SK-N-SH treated with all-trans-retinoic acid at 6 μM for 48 hours (cell line): ENCODE results near the gene ALX4.

Experiments
- ATAC-seq: fragments of 200-7000 bp; cut with Tn5 transposase; 3 replicates; pipeline ENCODE4 v1.9.1; 2020; ENCODE audit warnings: mild to moderate bottlenecking, moderate library complexity
- BACH2 ChIP-seq: fragments of 250-450 bp; sonication (Bioruptor Pico); IDR thresholded peaks from 2 replicates; pipeline ENCODE4 v1.9.0; 2021; ENCODE audit warnings: mild to moderate bottlenecking, borderline replicate concordance
- CREB5 ChIP-seq: fragments of 250-450 bp; sonication (Bioruptor Pico); IDR thresholded peaks from 2 replicates; pipeline ENCODE4 v1.5.1; 2020; ENCODE audit warnings: low read depth, mild to moderate bottlenecking, moderate library complexity
- CSDC2 ChIP-seq: fragments of 250-450 bp; sonication (Bioruptor Pico); IDR thresholded peaks from 2 replicates; pipeline ENCODE4 v1.5.0; 2020; ENCODE audit warnings: mild to moderate bottlenecking, moderate library complexity
- ESRRG ChIP-seq: fragments of 250-450 bp; sonication (Bioruptor Pico); IDR thresholded peaks from 2 replicates; pipeline ENCODE4 v1.6.1; 2021; ENCODE audit warnings: mild to moderate bottlenecking
- GLIS3 ChIP-seq: fragments of 250-450 bp; sonication (Bioruptor Pico); IDR thresholded peaks from 2 replicates; pipeline ENCODE4 v1.5.0; 2020; ENCODE audit warnings: mild to moderate bottlenecking, moderate library complexity
- ISL1 ChIP-seq: fragments of 250-450 bp; sonication (Bioruptor Pico); IDR thresholded peaks from 2 replicates; pipeline ENCODE4 v2.1.2; 2022; ENCODE audit warnings: mild to moderate bottlenecking, moderate library complexity
- OSR1 ChIP-seq: fragments of 250-450 bp; sonication (Bioruptor Pico); IDR thresholded peaks from 2 replicates; pipeline ENCODE4 v1.8.0; 2022; ENCODE audit warnings: moderate library complexity, mild to moderate bottlenecking, inconsistent platforms
- PATZ1 ChIP-seq: fragments of 250-450 bp; sonication (Bioruptor Pico); IDR thresholded peaks from 2 replicates; pipeline ENCODE4 v1.8.0; 2020; ENCODE audit warnings: mild to moderate bottlenecking, moderate library complexity, borderline replicate concordance
- POU6F1 ChIP-seq: fragments of 250-450 bp; sonication (Bioruptor Pico); IDR thresholded peaks from 2 replicates; pipeline ENCODE4 v1.8.0; 2021; ENCODE audit warnings: low read depth, mild to moderate bottlenecking, moderate library complexity, borderline replicate concordance
- PPARA ChIP-seq: fragments of 250-450 bp; sonication (Bioruptor Pico); IDR thresholded peaks from 2 replicates; pipeline ENCODE4 v1.5.0; 2020; ENCODE audit warnings: mild to moderate bottlenecking, borderline replicate concordance
- RARB ChIP-seq: fragments of 250-450 bp; sonication (Bioruptor Pico); IDR thresholded peaks from 2 replicates; pipeline ENCODE4 v1.8.0; 2021; ENCODE audit warnings: mild to moderate bottlenecking, moderate library complexity
- SNAI2 ChIP-seq: fragments of 250-450 bp; sonication (Bioruptor Pico); IDR thresholded peaks from 2 replicates; pipeline ENCODE4 v1.5.0; 2020; ENCODE audit warnings: mild to moderate bottlenecking, moderate library complexity
- TCF4 ChIP-seq: fragments of 250-450 bp; sonication (Bioruptor Pico); IDR thresholded peaks from 2 replicates; pipeline ENCODE4 v1.8.0; 2021; ENCODE audit warnings: mild to moderate bottlenecking, moderate library complexity, borderline replicate concordance
- ZC3H10 ChIP-seq: fragments of 250-450 bp; sonication (Bioruptor Pico); IDR thresholded peaks from 2 replicates; pipeline ENCODE4 v1.5.1; 2021; ENCODE audit warnings: mild to moderate bottlenecking, moderate library complexity
- ZFP3 ChIP-seq: fragments of 250-450 bp; sonication (Bioruptor Pico); IDR thresholded peaks from 2 replicates; pipeline ENCODE4 v1.5.0; 2020; ENCODE audit warnings: mild to moderate bottlenecking, moderate library complexity
- ZFP30 ChIP-seq: fragments of 450-650 bp; formaldehyde crosslinking; IDR thresholded peaks from 2 replicates; pipeline ENCODE4 v1.5.0; 2022; ENCODE audit warnings: mild to moderate bottlenecking, moderate library complexity
- ZNF565 ChIP-seq: fragments of 450-650 bp; formaldehyde crosslinking; conservative IDR thresholded peaks from 2 replicates; pipeline ENCODE4 v1.5.0; 2020; ENCODE audit warnings: low read depth, mild to moderate bottlenecking, moderate library complexity
- ZNF70 ChIP-seq: fragments of 450-650 bp; formaldehyde crosslinking; IDR thresholded peaks from 2 replicates; pipeline ENCODE4 v1.5.0; 2020; ENCODE audit warnings: mild to moderate bottlenecking, moderate library complexity
- ZNF8 ChIP-seq: fragments of 450-650 bp; formaldehyde crosslinking; IDR thresholded peaks from 2 replicates; pipeline ENCODE4 v1.5.0; 2020; ENCODE audit warnings: mild to moderate bottlenecking, moderate library complexity
- TF ChIP-seq, protein P1 (sequence below): fragments of 250-450 bp; sonication (Bioruptor Pico); IDR thresholded peaks from 2 replicates; pipeline ENCODE4 v1.5.0; 2020; ENCODE audit warnings: mild to moderate bottlenecking, moderate library complexity

The ALX4 gene

DNA sequence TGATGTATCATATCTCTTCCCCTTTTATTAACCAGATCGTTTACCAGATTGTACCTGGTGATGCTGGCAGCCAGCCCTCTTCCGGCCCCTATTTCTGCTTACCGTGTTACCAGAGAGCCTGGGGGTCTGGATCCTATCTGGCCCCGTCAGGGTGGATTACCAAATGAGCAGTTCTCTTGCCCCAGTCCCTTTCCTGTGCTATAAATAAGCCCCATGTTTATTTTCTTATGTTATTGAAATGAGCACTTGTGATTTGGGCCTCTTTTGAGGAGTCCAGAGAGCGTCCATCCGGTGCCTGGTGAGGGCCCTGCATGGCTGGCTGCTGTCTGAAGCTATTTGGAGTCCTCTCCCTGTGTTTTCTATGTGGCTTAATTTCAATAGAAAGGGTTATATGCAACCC is 59.5 kb downstream of the ALX4 start:
- peak; percentile 24; the same call in 2 of the 3 replicates for ATAC-seq
- TF ChIP-seq RARB (CRISPR knock-in tag) (no peak), OSR1 (no peak), TCF4 (CRISPR knock-in tag) (no peak), BACH2 (no peak), SNAI2 (CRISPR knock-in tag) (no peak), PPARA (CRISPR knock-in tag) (no peak), ZNF70 (CRISPR knock-in tag) (no peak), POU6F1 (CRISPR knock-in tag) (no peak), ZFP3 (CRISPR knock-in tag) (no peak), PATZ1 (CRISPR knock-in tag) (no peak), CREB5 (no peak), ZFP30 (no peak), ZNF565 (CRISPR knock-in tag) (no peak), GLIS3 (CRISPR knock-in tag) (no peak)
- TF ChIP-seq, protein P1, sequence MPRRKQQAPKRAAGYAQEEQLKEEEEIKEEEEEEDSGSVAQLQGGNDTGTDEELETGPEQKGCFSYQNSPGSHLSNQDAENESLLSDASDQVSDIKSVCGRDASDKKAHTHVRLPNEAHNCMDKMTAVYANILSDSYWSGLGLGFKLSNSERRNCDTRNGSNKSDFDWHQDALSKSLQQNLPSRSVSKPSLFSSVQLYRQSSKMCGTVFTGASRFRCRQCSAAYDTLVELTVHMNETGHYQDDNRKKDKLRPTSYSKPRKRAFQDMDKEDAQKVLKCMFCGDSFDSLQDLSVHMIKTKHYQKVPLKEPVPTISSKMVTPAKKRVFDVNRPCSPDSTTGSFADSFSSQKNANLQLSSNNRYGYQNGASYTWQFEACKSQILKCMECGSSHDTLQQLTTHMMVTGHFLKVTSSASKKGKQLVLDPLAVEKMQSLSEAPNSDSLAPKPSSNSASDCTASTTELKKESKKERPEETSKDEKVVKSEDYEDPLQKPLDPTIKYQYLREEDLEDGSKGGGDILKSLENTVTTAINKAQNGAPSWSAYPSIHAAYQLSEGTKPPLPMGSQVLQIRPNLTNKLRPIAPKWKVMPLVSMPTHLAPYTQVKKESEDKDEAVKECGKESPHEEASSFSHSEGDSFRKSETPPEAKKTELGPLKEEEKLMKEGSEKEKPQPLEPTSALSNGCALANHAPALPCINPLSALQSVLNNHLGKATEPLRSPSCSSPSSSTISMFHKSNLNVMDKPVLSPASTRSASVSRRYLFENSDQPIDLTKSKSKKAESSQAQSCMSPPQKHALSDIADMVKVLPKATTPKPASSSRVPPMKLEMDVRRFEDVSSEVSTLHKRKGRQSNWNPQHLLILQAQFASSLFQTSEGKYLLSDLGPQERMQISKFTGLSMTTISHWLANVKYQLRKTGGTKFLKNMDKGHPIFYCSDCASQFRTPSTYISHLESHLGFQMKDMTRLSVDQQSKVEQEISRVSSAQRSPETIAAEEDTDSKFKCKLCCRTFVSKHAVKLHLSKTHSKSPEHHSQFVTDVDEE (CRISPR knock-in tag) = no peak
- TF ChIP-seq, all 23 proteins: peak for 0

DNA sequence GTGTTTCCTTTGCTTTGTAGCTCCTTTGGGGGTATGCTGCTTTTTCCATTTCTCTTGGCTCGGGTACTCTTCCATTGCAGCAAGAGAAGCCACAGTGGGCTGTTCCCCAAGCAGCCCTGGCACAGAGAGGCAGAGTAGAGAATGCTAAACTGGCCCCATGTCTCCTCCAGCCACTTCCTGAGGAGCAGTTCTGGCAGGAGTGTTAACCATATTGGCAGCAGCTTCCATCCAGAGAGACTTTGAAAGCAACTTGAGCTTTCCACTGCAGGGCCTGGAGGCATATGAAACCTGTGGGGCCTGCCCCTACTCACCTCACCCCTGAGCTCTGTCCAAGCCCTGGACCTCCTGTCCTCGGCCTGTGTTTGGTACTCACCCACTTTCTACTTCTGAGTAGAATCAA is 61.8 kb downstream of the ALX4 start:
- no peak for TF ChIP-seq ZNF70 (CRISPR knock-in tag)
- TF ChIP-seq ZFP3 (CRISPR knock-in tag) = no peak
- ATAC-seq = no peak

- no peak for TF ChIP-seq ZNF8
- TF ChIP-seq CSDC2 (CRISPR knock-in tag) = no peak
- TF ChIP-seq CREB5 = no peak
- TF ChIP-seq PATZ1 (CRISPR knock-in tag) = no peak
- no peak for TF ChIP-seq GLIS3 (CRISPR knock-in tag)
- no peak for TF ChIP-seq ISL1
- TF ChIP-seq POU6F1 (CRISPR knock-in tag) = no peak
- no peak for TF ChIP-seq ZNF70 (CRISPR knock-in tag)
- TF ChIP-seq TCF4 (CRISPR knock-in tag) = no peak
- TF ChIP-seq RARB (CRISPR knock-in tag) = no peak
- TF ChIP-seq ESRRG (CRISPR knock-in tag) = no peak
- TF ChIP-seq BACH2 = no peak
- no peak for TF ChIP-seq ZC3H10
- TF ChIP-seq SNAI2 (CRISPR knock-in tag) = no peak
- TF ChIP-seq, all 23 proteins: peak for 0
- no peak for ATAC-seq
Measured at GRCh38 chr11:44247508-44247907, 62.4 kb downstream of the ALX4 start.
